HG02759 (cell line): Measurements from ENCODE around the gene C15orf61.

Source experiments
- ATAC-seq: cut with Tn5 transposase; IDR thresholded peaks from one replicate; pipeline ENCODE4 v1.9.1; 2021; ENCODE audit warnings: mild to moderate bottlenecking, moderate library complexity; ENCODE audit not compliant: unreplicated experiment

Gene C15orf61

GRCh38 chr15:67579164-67579563 is 58.2 kb downstream of the C15orf61 start:
- ATAC-seq: no peak
